Stimulated activated CD8-positive, alpha-beta memory T cell treated with anti-CD3 and anti-CD28 coated beads, Interleukin-12 subunit alpha, Interleukin-12 subunit beta, amount 100 ng/mL, for 4 hours (primary cell): Measurements from ENCODE around the gene TMEM143.
"Not testable (repeated sequence)": the region's sequence is repeated elsewhere in the genome, so short reads cannot be mapped to it uniquely, and the experiment has no call there.

Experiments
- DNase-seq: peaks from one replicate; pipeline ENCODE4 v3.0.0-alpha.2; 2020; ENCODE audit warnings: low read depth

Gene TMEM143

GRCh38 chr19:48330012-48330681, 33.6 kb downstream of the TMEM143 start:
- DNase-seq: peak; percentile 60

GRCh38 chr19:48329167-48329891, 34.4 kb downstream of the TMEM143 start:
- DNase-seq: no peak

- DNase-seq: peak; percentile 70
Observed at GRCh38 chr19:48325265-48325910, 38.4 kb downstream of the TMEM143 start, which contains the start of gene EMP3. EMP3 (plus strand) TSS chr19:48325552; CDS start chr19:48326845, 1,293 bp downstream.

GRCh38 chr19:48321622-48322591, 41.8 kb downstream of the TMEM143 start:
- DNase-seq: peak; percentile 99

- peak; percentile 91 for DNase-seq
Observed at GRCh38 chr19:48321372-48321621, 42.4 kb downstream of the TMEM143 start.

GRCh38 chr19:48319647-48320541, 43.8 kb downstream of the TMEM143 start:
- peak; percentile 59 for DNase-seq

GRCh38 chr19:48318286-48318987, 45.3 kb downstream of the TMEM143 start:
- no peak for DNase-seq

- not testable (repeated sequence) for DNase-seq
Observed at GRCh38 chr19:48317708-48317960, 46.1 kb downstream of the TMEM143 start.

GRCh38 chr19:48315712-48316111, 48.0 kb downstream of the TMEM143 start:
- DNase-seq: no peak

GRCh38 chr19:48311384-48311783, 52.4 kb downstream of the TMEM143 start:
- no peak for DNase-seq

GRCh38 chr19:48310227-48310626, 53.5 kb downstream of the TMEM143 start:
- DNase-seq: no peak

- not testable (repeated sequence) for DNase-seq
Observed at GRCh38 chr19:48309731-48310130, 54.0 kb downstream of the TMEM143 start.

- DNase-seq: no peak
Observed at GRCh38 chr19:48308631-48309586, 54.8 kb downstream of the TMEM143 start.

- DNase-seq: no peak
Observed at GRCh38 chr19:48303866-48304265, 59.9 kb downstream of the TMEM143 start.

- no peak for DNase-seq
Observed at GRCh38 chr19:48303367-48303766, 60.4 kb downstream of the TMEM143 start.

GRCh38 chr19:48302600-48302959, 61.2 kb downstream of the TMEM143 start:
- DNase-seq: no peak

GRCh38 chr19:48301886-48302599, 61.7 kb downstream of the TMEM143 start:
- no peak for DNase-seq

- no peak for DNase-seq
Observed at GRCh38 chr19:48297975-48298374, 65.8 kb downstream of the TMEM143 start.
